ENCODE data around the gene VARS2.
"Not testable (repeated sequence)": the region's sequence is repeated elsewhere in the genome, so short reads cannot be mapped to it uniquely, and the experiment has no call there.

The VARS2 gene

GRCh38 chr6:30966154-30966553 is 52.1 kb downstream of the VARS2 start:
- DNase-seq: no peak

GRCh38 chr6:30969171-30969570 is 55.1 kb downstream of the VARS2 start:
- DNase-seq: not testable (repeated sequence)

- no peak for DNase-seq
Observed at GRCh38 chr6:30970946-30971345, 56.9 kb downstream of the VARS2 start.

DNA sequence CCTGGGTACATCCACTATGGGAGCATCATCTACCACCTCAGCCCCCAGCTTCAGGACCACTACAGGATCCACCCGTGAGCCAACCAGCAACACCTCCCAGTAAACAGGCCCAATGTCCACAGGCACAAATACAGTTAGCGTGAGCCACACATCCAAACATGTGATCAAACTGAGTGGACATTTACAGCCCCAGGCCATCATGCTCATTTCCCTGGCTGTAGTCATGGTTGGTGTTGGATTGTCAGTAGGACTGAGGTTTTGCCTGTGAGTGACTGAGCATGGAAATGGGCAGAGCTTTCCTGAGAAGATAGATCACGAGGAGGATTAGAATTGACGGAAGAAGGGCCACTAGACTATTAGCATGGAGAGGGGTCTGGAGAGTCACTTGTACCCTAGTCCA is 58.8 kb downstream of the VARS2 start:
- DNase-seq: no peak

GRCh38 chr6:30974490-30975252 is 60.6 kb downstream of the VARS2 start:
- no peak for DNase-seq

All from femur (tissue), 1 donor.